Hepatocyte (in vitro differentiated cells): ENCODE measurements around the gene ELK3. TPM values are rescaled to one million over a fixed set of nuclear protein-coding genes. Genes with fewer than 3 reads are reported as not detected.

ENCODE experiments used
- DNase-seq: peaks from one replicate; pipeline ENCODE4 v3.0.0-alpha.2; 2016; ENCODE audit warnings: low spot score
- H2AFZ ChIP-seq: fragments of 200-600 bp; sonication (generic); 2 replicates; pipeline ENCODE4 v1.6.0; 2016; ENCODE audit warnings: antibody characterized with exemption, mild to moderate bottlenecking
- H3K27ac ChIP-seq: fragments of 200-600 bp; sonication (generic); 2 replicates; pipeline ENCODE4 v1.5.1; 2016; ENCODE audit warnings: mild to moderate bottlenecking
- H3K27me3 ChIP-seq: fragments of 200-600 bp; sonication (generic); 2 replicates; pipeline ENCODE4 v1.6.1; 2016
- H3K36me3 ChIP-seq: fragments of 200-600 bp; sonication (generic); replicated peaks from 2 replicates; pipeline ENCODE4 v1.5.1; 2016; ENCODE audit warnings: low read depth; ENCODE audit not compliant: insufficient read depth
- H3K4me1 ChIP-seq: fragments of 200-600 bp; sonication (generic); 2 replicates; pipeline ENCODE4 v1.5.1; 2016; ENCODE audit warnings: mild to moderate bottlenecking, moderate library complexity; ENCODE audit not compliant: insufficient read depth
- H3K4me2 ChIP-seq: fragments of 200-600 bp; sonication (generic); 2 replicates; pipeline ENCODE4 v1.6.0; 2016
- H3K4me3 ChIP-seq: fragments of 200-600 bp; sonication (generic); 2 replicates; pipeline ENCODE4 v1.5.1; 2016; ENCODE audit warnings: mild to moderate bottlenecking
- H3K79me2 ChIP-seq: fragments of 200-600 bp; sonication (generic); 2 replicates; pipeline ENCODE4 v1.6.0; 2017; ENCODE audit warnings: mild to moderate bottlenecking
- H3K9me2 ChIP-seq: fragments of 200-600 bp; sonication (generic); replicated peaks from 2 replicates; pipeline ENCODE4 v1.6.0; 2017; ENCODE audit warnings: mild to moderate bottlenecking; ENCODE audit not compliant: insufficient read depth
- H3K9me3 ChIP-seq: fragments of 200-600 bp; sonication (generic); 2 replicates; pipeline ENCODE4 v1.5.1; 2016; ENCODE audit warnings: low read depth, mild to moderate bottlenecking
- H4K20me1 ChIP-seq: fragments of 200-600 bp; sonication (generic); 2 replicates; pipeline ENCODE4 v1.6.0; 2016; ENCODE audit warnings: mild to moderate bottlenecking; ENCODE audit not compliant: insufficient read depth, poor library complexity, severe bottlenecking
- CTCF ChIP-seq: fragments of 200-600 bp; sonication (generic); IDR thresholded peaks from 2 replicates; pipeline ENCODE4 v1.5.1; 2016; ENCODE audit warnings: antibody characterized with exemption, mild to moderate bottlenecking; ENCODE audit not compliant: poor library complexity
- EZH2 ChIP-seq: fragments of 200-600 bp; sonication (generic); IDR thresholded peaks from 2 replicates; pipeline ENCODE4 v1.6.1; 2016; ENCODE audit warnings: antibody characterized with exemption, mild to moderate bottlenecking, borderline replicate concordance
- EZH2phosphoT487 ChIP-seq: fragments of 200-600 bp; sonication (generic); IDR thresholded peaks from one replicate; pipeline ENCODE4 v1.6.1; 2018; ENCODE audit warnings: antibody characterized with exemption, mild to moderate bottlenecking, low read depth, moderate library complexity; ENCODE audit not compliant: unreplicated experiment, severe bottlenecking
- WGBS: methylation state at CpG from one replicate; pipeline ENCODE4 v1.1.6; 2016; ENCODE audit warnings: low lambda C conversion rate; ENCODE audit errors: missing lambda C conversion rate; 5-methylcytosine and 5-hydroxymethylcytosine counted together
- polyA plus RNA-seq: library from polyadenylated mRNA; unstranded; fragments of >200 nt; fragmentation: Nextera tagmentation; extraction: Ambion mirVana; gene quantifications from 2 replicates; pipeline ENCODE4 v1.2.1, GENCODE V29; 2016
- total RNA-seq: library from RNA; depleted of rRNA; stranded (reverse); fragments of >200 nt; gene quantifications from 2 replicates; pipeline ENCODE4 v1.2.3, GENCODE V29; 2014

The ELK3 gene
- total and polyA plus RNA-seq, 2 experiments from 2014 or later, result 12.1 to 12.9 TPM

- H3K27me3 ChIP-seq, result no peaks in the 10 kb centered on the region
- TF ChIP-seq EZH2phosphoT487 (no peak), EZH2 (no peak), CTCF (no peak)
- no peak overlapping the region for H3K27ac ChIP-seq
- H4K20me1 ChIP-seq, result no peaks in the 10 kb centered on the region
- H3K4me2 ChIP-seq, result no peak overlapping the region
- no peak for DNase-seq
- no peak overlapping the region for H3K4me3 ChIP-seq
- H3K9me2 ChIP-seq, result no peaks in the 10 kb centered on the region
- no peaks in the 10 kb centered on the region for H3K9me3 ChIP-seq
- no peaks in the 10 kb centered on the region for H3K4me1 ChIP-seq
- no peaks in the 10 kb centered on the region for H3K36me3 ChIP-seq
- no peak overlapping the region for H2AFZ ChIP-seq
- H3K79me2 ChIP-seq, result peaks cover 2% of the 10 kb centered on the region
Observed at GRCh38 chr12:96303653-96304052, 109.5 kb downstream of the ELK3 start.

DNA sequence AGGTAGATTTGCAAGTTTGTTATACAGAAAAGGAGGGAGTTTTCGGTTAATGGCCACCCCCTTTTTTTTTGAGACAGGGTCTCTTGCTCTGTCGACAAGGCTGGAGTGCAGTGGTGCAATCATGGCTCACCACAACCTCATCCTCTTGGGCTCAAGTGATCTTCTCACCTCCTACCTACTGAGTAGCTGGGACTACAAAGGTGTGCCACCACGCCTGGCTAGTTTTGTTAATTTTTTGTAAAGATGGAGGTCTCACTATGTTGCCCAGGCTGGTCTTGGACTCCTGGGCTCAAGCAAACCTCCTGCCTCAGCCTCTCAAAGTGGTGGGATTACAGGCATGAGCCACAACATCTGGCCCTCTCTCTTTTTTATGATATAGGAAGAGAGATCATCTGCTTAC, 111.5 kb downstream of the ELK3 start:
- Histone ChIP-seq H2AFZ (no peak overlapping the region), H3K9me2 (no peaks in the 10 kb centered on the region), H3K79me2 (peaks cover 7% of the 10 kb centered on the region), H3K27ac (no peak overlapping the region), H3K4me2 (no peak overlapping the region), H4K20me1 (no peaks in the 10 kb centered on the region), H3K4me1 (no peaks in the 10 kb centered on the region), H3K36me3 (no peaks in the 10 kb centered on the region), H3K9me3 (no peaks in the 10 kb centered on the region), H3K27me3 (no peaks in the 10 kb centered on the region), H3K4me3 (no peak overlapping the region)
- no peak for DNase-seq
- TF ChIP-seq EZH2 (no peak), CTCF (no peak), EZH2phosphoT487 (no peak)
- WGBS, result 97% methylated on average over 3 of the region's 3 CpGs

DNA sequence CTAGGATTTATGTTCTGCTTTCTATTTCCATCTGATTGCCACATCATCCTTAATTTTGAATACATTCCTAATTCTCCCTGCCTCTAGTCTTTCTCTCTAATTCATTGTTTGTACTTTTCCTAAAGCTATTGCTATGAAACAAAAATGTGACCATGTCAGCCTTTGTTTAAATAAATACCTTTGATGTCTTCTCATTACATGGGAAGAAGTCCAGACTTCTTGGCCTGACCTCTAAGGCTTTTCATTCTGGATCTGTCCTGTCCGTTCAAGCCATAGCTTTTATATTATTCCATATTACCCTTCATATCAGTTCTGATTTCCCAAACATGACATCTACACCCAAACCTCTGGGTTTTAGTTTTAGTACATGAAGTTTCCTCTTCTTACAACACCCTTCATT, 114.7 kb downstream of the ELK3 start:
- H3K36me3 ChIP-seq, result no peaks in the 10 kb centered on the region
- H3K9me3 ChIP-seq, result no peaks in the 10 kb centered on the region
- H3K27ac ChIP-seq, result no peak overlapping the region
- no peak overlapping the region for H3K4me2 ChIP-seq
- no peaks in the 10 kb centered on the region for H3K4me1 ChIP-seq
- no peaks in the 10 kb centered on the region for H3K27me3 ChIP-seq
- WGBS, result 96% methylated on average over 1 of the region's 1 CpG
- no peaks in the 10 kb centered on the region for H3K9me2 ChIP-seq
- no peak overlapping the region for H2AFZ ChIP-seq
- no peak for DNase-seq
- no peak overlapping the region for H3K4me3 ChIP-seq
- TF ChIP-seq EZH2phosphoT487 (no peak), CTCF (no peak), EZH2 (no peak)
- H4K20me1 ChIP-seq, result no peaks in the 10 kb centered on the region
- peaks cover 13% of the 10 kb centered on the region for H3K79me2 ChIP-seq

DNA sequence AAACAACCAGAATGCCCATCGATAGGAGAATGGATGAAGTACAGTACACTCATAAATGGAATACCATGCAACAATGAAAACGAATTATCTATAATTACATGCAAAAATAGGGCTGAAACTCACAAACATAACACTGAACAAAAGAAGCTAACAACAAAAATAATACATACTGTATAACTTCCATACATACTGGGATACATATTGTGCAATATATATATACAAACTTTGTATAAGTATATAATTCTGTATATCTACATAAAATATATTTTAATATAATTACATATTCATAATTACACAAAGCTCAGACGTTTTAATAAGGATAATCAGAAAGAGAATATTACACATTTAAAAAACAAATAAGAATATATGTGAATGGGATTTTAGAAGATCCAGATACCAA, 115.9 kb downstream of the ELK3 start:
- no peaks in the 10 kb centered on the region for H4K20me1 ChIP-seq
- no peak overlapping the region for H3K4me3 ChIP-seq
- TF ChIP-seq EZH2 (no peak), CTCF (no peak), EZH2phosphoT487 (no peak)
- 96% methylated on average over 3 of the region's 3 CpGs for WGBS
- no peak for DNase-seq
- no peak overlapping the region for H3K4me2 ChIP-seq
- no peak overlapping the region for H3K27ac ChIP-seq
- no peaks in the 10 kb centered on the region for H3K36me3 ChIP-seq
- no peak overlapping the region for H2AFZ ChIP-seq
- no peaks in the 10 kb centered on the region for H3K9me2 ChIP-seq
- H3K27me3 ChIP-seq, result no peaks in the 10 kb centered on the region
- H3K79me2 ChIP-seq, result peaks cover 16% of the 10 kb centered on the region
- no peaks in the 10 kb centered on the region for H3K4me1 ChIP-seq
- H3K9me3 ChIP-seq, result no peaks in the 10 kb centered on the region
